ENCODE data around the gene UBXN4.

DNA sequence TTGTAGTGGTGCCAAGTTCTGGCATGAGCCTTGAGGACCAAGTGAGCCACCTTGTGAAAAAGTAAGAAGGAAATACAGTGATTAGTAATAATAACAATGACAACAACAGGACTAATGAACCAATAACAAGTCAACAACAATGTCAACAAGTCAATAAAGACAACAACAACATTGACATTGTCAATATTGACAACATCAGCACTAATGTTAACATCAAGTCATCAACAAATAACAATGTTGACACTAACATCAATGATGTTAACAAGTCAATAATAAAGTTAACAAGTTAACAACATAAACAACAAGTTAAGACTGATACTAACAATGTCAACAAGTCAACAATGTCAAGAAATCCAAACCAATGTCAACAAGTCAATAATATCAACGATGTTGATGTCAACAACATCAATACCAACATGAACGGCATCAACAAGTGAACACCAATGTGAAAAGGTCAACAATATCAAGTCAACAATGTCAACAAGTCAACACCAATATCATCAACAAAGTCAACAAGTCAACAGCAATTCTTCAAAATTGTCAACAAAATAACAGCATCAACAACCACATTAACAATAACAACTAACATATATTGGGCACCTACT lies 71.4 kb downstream of the UBXN4 start:
- TF ChIP-seq ZNF274 (IDR thresholded peaks at IDR 0.05; ENCODE audit: low read depth, low read length) (no peak), SUZ12 (IDR thresholded peaks at IDR 0.05; ENCODE audit: extremely low read depth, insufficient read depth, insufficient read length) (no peak), YY1 (IDR thresholded peaks at IDR 0.05; ENCODE audit: insufficient read depth, insufficient read length) (no peak)

Measured in NT2/D1 (cell line).